Calu3 (cell line): ENCODE results near the gene SLC45A1. TPM values are rescaled to one million over a fixed set of nuclear protein-coding genes. Genes with fewer than 3 reads are reported as not detected.

ENCODE experiments used
- BruUV-seq: library from RNA; stranded (reverse); fragments of 400-500 nt; replicated peaks from 2 replicates; lab custom pipeline; 2021; lab: Mats Ljungman, UMichigan
- CTCF ChIA-PET: fragments of 300-600 bp; sonication (Branson Sonifier 250); formaldehyde crosslinking; loops from one replicate; lab custom pipeline; 2022; ENCODE audit warnings: antibody characterized with exemption; lab: Charles Lee
- DNase-seq: peaks from one replicate; pipeline ENCODE4 v3.0.0; 2022
- H3K27ac Mint-ChIP-seq: one replicate; pipeline ENCODE4 v1.8.0; 2022; ENCODE audit warnings: mixed read lengths; ENCODE audit not compliant: unreplicated experiment
- H3K27me3 Mint-ChIP-seq: one replicate; pipeline ENCODE4 v1.8.0; 2022; ENCODE audit warnings: mixed read lengths; ENCODE audit not compliant: unreplicated experiment
- H3K36me3 Mint-ChIP-seq: one replicate; pipeline ENCODE4 v1.8.0; 2022; ENCODE audit warnings: mild to moderate bottlenecking, moderate library complexity, mixed read lengths; ENCODE audit not compliant: insufficient read depth, unreplicated experiment
- H3K4me1 Mint-ChIP-seq: one replicate; pipeline ENCODE4 v1.8.0; 2022; ENCODE audit warnings: mild to moderate bottlenecking, low read depth, mixed read lengths; ENCODE audit not compliant: unreplicated experiment
- H3K4me3 Mint-ChIP-seq: one replicate; pipeline ENCODE4 v1.8.0; 2022; ENCODE audit warnings: mild to moderate bottlenecking, low read depth, moderate library complexity, mixed read lengths; ENCODE audit not compliant: unreplicated experiment
- H3K9me3 Mint-ChIP-seq: one replicate; pipeline ENCODE4 v1.8.0; 2022; ENCODE audit warnings: low read depth, mixed read lengths; ENCODE audit not compliant: unreplicated experiment
- intact Hi-C: fragments of 100-400 bp; cut with micrococcal nuclease; formaldehyde crosslinking; loops from one replicate; pipeline ENCODE4 v1.10.0; 2022; ENCODE audit not compliant: unreplicated experiment
- total RNA-seq: library from RNA; stranded (reverse); gene quantifications from 2 replicates; pipeline ENCODE4 v1.2.3, GENCODE V29; 2022
- TF ChIP-seq, protein P1 (sequence below): fragments of 200-600 bp; IDR thresholded peaks from one replicate; pipeline ENCODE4 v1.8.0; 2022; ENCODE audit warnings: antibody characterized with exemption; ENCODE audit not compliant: unreplicated experiment

Gene SLC45A1
- total RNA-seq, 1 experiment from 2014 or later, result 0.73 TPM

GRCh38 chr1:8285103-8285502 is 32.8 kb upstream of the SLC45A1 start:
- Mint-ChIP-seq H3K4me3 (no peak overlapping the region), H3K27me3 (no peaks in the 10 kb centered on the region), H3K27ac (no peak overlapping the region), H3K4me1 (peaks cover 17% of the 10 kb centered on the region), H3K36me3 (no peaks in the 10 kb centered on the region), H3K9me3 (no peaks in the 10 kb centered on the region)
- DNase-seq, result no peak
- no TSS peak for BruUV-seq
- TF ChIP-seq, protein P1, sequence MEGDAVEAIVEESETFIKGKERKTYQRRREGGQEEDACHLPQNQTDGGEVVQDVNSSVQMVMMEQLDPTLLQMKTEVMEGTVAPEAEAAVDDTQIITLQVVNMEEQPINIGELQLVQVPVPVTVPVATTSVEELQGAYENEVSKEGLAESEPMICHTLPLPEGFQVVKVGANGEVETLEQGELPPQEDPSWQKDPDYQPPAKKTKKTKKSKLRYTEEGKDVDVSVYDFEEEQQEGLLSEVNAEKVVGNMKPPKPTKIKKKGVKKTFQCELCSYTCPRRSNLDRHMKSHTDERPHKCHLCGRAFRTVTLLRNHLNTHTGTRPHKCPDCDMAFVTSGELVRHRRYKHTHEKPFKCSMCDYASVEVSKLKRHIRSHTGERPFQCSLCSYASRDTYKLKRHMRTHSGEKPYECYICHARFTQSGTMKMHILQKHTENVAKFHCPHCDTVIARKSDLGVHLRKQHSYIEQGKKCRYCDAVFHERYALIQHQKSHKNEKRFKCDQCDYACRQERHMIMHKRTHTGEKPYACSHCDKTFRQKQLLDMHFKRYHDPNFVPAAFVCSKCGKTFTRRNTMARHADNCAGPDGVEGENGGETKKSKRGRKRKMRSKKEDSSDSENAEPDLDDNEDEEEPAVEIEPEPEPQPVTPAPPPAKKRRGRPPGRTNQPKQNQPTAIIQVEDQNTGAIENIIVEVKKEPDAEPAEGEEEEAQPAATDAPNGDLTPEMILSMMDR, result no peak
- CTCF ChIA-PET, result no interaction called here
- intact Hi-C loops, result no loop called here

DNA sequence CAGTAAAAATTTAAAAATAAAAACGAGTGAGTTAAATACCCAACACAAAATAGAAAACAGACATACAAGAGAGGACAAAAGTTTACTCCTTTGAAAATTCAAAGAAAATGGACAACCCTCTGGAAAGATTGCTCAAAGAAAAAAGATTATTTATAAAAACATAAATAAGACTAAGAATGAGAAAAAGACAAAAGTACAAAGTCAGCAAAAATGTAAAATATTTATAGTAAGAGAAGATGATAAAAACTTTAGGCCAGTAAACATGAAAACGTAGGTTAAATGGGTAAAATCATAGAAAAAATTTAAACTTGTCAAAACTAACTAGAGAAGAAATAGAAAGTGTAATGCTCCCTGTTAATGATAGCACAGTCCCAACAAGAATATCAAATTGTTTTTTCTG is 31.9 kb upstream of the SLC45A1 start:
- peaks cover 17% of the 10 kb centered on the region for H3K4me1 Mint-ChIP-seq
- no peaks in the 10 kb centered on the region for H3K36me3 Mint-ChIP-seq
- no peaks in the 10 kb centered on the region for H3K9me3 Mint-ChIP-seq
- CTCF ChIA-PET, result no interaction called here
- no peak for DNase-seq
- TF ChIP-seq, protein P1, result no peak
- no peak overlapping the region for H3K4me3 Mint-ChIP-seq
- intact Hi-C loops, result no loop called here
- BruUV-seq, result no TSS peak
- H3K27me3 Mint-ChIP-seq, result no peaks in the 10 kb centered on the region
- no peak overlapping the region for H3K27ac Mint-ChIP-seq

- CTCF ChIA-PET, result interaction anchor here (0.7 to 1.5 kb wide), 2 partner anchors 21 to 407 kb away, joined by 3 to 4 read pairs; no protein-coding TSS in a partner anchor
- DNase-seq, result peak; percentile 18
- BruUV-seq, result no TSS peak
- Mint-ChIP-seq H3K27ac (no peak overlapping the region), H3K36me3 (no peaks in the 10 kb centered on the region), H3K4me3 (no peak overlapping the region), H3K9me3 (no peaks in the 10 kb centered on the region), H3K4me1 (no peaks in the 10 kb centered on the region), H3K27me3 (no peaks in the 10 kb centered on the region)
- intact Hi-C loops, result no loop called here
- TF ChIP-seq, protein P1, result no peak
These were observed 24.8 kb upstream of the SLC45A1 start for GRCh38 chr1:8293118-8293517.

- Mint-ChIP-seq H3K27ac (no peak overlapping the region), H3K27me3 (no peaks in the 10 kb centered on the region), H3K4me1 (no peaks in the 10 kb centered on the region), H3K4me3 (no peak overlapping the region), H3K9me3 (no peaks in the 10 kb centered on the region), H3K36me3 (no peaks in the 10 kb centered on the region)
- DNase-seq, result no peak
- TF ChIP-seq, protein P1, result no peak
- no TSS peak for BruUV-seq
- CTCF ChIA-PET, result interaction anchor here (0.6 to 1.5 kb wide), 4 partner anchors 18 to 408 kb away, joined by 3 to 4 read pairs (median 4); no protein-coding TSS in a partner anchor
- intact Hi-C loops, result no loop called here
These were observed 24.2 kb upstream of the SLC45A1 start for GRCh38 chr1:8293641-8294169.
